Measurements from ENCODE around the gene WWOX.

The WWOX gene

GRCh38 chr16:78804058-78804735 lies 704.7 kb downstream of the WWOX start:
- TF ChIP-seq POLR2AphosphoS5 (IDR thresholded peaks at IDR 0.05; ENCODE audit: low read depth, low read length) (no peak), REST (IDR thresholded peaks at IDR 0.05; ENCODE audit: insufficient read depth in 1 of 2, low read depth in 2 of 2, low read length in 2 of 2) (no peak), FOXP2 (optimal IDR thresholded peaks at IDR 0.05; ENCODE audit: borderline replicate concordance, extremely low read depth, extremely low read length, insufficient read depth) (no peak), TAF1 (IDR thresholded peaks at IDR 0.05; ENCODE audit: borderline replicate concordance, insufficient read depth, low read length) (no peak), SIN3A (IDR thresholded peaks at IDR 0.05; ENCODE audit: borderline replicate concordance, insufficient read depth, low read length) (no peak)

- TF ChIP-seq TAF1 (IDR thresholded peaks at IDR 0.05; ENCODE audit: borderline replicate concordance, insufficient read depth, low read length): no peak
- TF ChIP-seq SIN3A (IDR thresholded peaks at IDR 0.05; ENCODE audit: borderline replicate concordance, insufficient read depth, low read length): no peak
- TF ChIP-seq FOXP2 (optimal IDR thresholded peaks at IDR 0.05; ENCODE audit: borderline replicate concordance, extremely low read depth, extremely low read length, insufficient read depth): no peak
- TF ChIP-seq REST (IDR thresholded peaks at IDR 0.05; ENCODE audit: insufficient read depth in 1 of 2, low read depth in 2 of 2, low read length in 2 of 2): no peak
- TF ChIP-seq POLR2AphosphoS5 (IDR thresholded peaks at IDR 0.05; ENCODE audit: low read depth, low read length): no peak
These were observed 706.1 kb downstream of the WWOX start for GRCh38 chr16:78805556-78805955.

- TF ChIP-seq FOXP2 (optimal IDR thresholded peaks at IDR 0.05; ENCODE audit: borderline replicate concordance, extremely low read depth, extremely low read length, insufficient read depth) (no peak), TAF1 (IDR thresholded peaks at IDR 0.05; ENCODE audit: borderline replicate concordance, insufficient read depth, low read length) (no peak), POLR2AphosphoS5 (IDR thresholded peaks at IDR 0.05; ENCODE audit: low read depth, low read length) (no peak), SIN3A (IDR thresholded peaks at IDR 0.05; ENCODE audit: borderline replicate concordance, insufficient read depth, low read length) (no peak), REST (IDR thresholded peaks at IDR 0.05; ENCODE audit: insufficient read depth in 1 of 2, low read depth in 2 of 2, low read length in 2 of 2) (no peak)
These were observed 711.8 kb downstream of the WWOX start for GRCh38 chr16:78811247-78811646.

- no peak for TF ChIP-seq FOXP2 (optimal IDR thresholded peaks at IDR 0.05; ENCODE audit: borderline replicate concordance, extremely low read depth, extremely low read length, insufficient read depth)
- no peak for TF ChIP-seq REST (IDR thresholded peaks at IDR 0.05; ENCODE audit: insufficient read depth in 1 of 2, low read depth in 2 of 2, low read length in 2 of 2)
- TF ChIP-seq POLR2AphosphoS5 (IDR thresholded peaks at IDR 0.05; ENCODE audit: low read depth, low read length): no peak
- no peak for TF ChIP-seq TAF1 (IDR thresholded peaks at IDR 0.05; ENCODE audit: borderline replicate concordance, insufficient read depth, low read length)
- TF ChIP-seq SIN3A (IDR thresholded peaks at IDR 0.05; ENCODE audit: borderline replicate concordance, insufficient read depth, low read length): no peak
These were observed 713.1 kb downstream of the WWOX start for GRCh38 chr16:78812582-78812981.
